Suppressor macrophage treated with lipopolysaccharide for 4 hours (primary cell): ENCODE measurements around the gene TMEM158.

Experiments used
- DNase-seq: peaks from one replicate; pipeline ENCODE4 v3.0.0-alpha.2; 2020

Gene TMEM158

GRCh38 chr3:45226206-45226915, at the start of gene TMEM158:
TMEM158 (minus strand) TSS chr3:45226287; CDS start chr3:45226027, 260 bp downstream.
- DNase-seq = peak; percentile 90

DNA sequence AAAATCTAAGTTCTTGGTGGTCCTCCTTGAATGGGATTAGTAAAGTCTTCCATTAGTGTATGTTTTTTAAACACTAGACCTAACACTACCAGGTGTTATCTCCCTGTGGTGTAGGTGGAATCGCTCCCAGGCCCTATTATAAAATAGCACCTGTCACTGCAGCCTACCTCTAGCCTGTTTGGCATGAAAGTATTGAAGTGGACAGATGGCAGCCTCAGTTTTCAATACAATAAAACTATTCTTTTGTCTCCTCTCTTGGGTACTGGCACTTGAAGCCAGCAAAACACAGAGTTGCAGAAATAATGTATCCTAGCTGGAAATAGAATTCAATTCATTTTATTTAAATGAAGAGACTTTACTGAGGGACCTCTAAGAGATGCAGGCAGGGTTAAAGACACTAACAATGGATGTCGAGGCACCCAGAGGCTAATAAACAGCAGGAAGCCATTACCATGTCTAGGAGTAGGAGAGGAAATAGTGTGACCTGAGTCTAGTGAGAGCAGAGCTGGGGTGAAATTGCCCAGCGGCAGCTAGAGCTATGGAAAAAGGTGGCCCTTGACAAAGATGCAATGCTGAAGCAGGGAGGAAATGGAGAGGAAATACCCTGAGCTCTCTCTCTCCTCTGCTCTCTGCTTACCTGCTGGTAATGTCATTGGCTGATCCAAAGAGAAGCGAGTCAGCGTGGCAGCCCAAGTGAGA, 49.1 kb upstream of the TMEM158 start:
- no peak for DNase-seq

DNA sequence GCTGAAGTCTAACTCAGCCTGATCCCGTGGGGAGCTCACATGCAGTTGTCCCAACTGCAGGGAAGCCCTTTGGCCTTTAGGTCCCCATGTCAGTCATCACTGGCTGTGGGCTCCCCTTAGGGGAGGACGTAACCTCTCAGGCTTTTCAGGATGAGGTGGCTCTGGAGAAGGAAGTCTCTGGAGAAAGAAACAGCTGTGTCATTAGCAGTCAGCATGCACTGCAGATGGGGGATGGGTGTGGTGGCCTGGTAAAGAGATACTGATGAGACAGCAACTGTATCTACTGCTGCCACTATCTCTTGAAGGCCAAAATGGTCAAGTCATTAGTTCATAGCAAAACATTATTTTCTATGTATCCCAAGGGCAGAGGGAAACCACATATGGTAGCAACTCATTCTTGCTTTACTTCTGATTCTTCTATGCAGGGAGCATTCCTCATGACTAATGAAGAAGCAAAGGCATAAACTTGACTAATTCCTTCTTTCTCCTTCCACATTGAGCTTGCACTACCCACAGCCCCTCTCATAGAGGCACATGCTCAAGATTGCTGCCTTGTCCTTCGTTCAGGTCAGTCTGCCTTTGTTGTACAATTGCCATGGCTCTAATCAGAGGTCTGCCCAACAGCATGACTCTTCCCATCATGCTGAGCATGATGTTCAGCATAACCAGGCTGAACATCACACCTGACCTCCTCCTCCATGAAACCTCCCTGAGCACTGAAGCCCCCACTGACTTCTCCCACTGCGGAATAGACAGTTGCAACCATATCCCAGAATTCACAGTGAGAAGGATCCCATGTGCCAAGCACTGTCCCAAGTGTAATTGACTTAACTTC, 47.8 kb upstream of the TMEM158 start:
- DNase-seq = peak; percentile 86

DNA sequence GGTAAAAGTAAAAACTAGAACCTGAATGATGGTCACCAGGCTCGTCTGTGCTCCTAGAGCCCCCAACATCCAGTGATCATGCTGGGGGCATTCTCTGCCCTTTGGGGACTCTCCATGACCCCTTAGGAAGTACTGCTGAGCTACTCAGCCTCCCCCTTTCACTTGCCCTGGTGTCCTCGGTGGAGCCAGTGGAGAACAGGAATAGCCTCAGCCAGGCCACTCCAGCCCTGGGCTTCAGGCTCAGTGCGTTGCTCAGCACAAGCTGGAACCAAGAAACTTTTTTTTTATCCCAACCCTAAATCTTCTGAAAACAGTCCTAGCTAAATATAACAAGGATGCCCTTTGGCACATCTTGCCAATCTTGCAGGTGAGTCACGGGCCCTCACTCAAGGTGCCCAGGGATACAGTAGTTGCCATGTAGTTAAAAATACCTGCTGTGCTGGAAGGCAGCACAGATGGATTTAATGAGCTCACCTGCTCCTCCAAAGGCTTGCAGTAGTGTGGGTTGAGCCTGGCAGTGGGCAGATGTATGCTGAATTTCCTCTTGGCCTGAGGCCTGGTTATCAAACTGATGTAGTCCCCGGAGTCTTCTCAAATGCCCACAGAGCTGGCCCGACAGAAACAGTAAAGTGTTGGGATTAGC, 46.9 kb upstream of the TMEM158 start:
- DNase-seq = no peak

GRCh38 chr3:45272032-45272810, 46.1 kb upstream of the TMEM158 start:
- no peak for DNase-seq

DNA sequence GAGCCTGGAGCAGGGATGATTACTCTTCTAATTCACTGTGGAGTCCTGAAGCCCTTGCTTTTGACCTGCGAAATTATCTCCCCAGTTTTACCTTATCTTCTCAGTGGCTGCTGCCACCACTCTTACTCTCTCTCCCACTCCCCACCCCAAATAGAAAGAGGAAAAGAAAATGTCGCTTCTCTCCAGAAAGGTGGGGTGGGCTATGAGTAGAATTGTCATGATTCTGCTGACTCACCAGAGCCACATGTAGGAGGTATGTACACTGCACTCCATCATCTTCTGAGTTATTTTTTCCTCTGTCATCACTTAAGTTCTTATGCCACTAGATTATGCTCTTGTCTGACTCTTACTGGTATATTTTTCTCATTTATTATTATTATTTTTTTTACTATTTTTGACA, 43.9 kb upstream of the TMEM158 start:
- DNase-seq = no peak

DNA sequence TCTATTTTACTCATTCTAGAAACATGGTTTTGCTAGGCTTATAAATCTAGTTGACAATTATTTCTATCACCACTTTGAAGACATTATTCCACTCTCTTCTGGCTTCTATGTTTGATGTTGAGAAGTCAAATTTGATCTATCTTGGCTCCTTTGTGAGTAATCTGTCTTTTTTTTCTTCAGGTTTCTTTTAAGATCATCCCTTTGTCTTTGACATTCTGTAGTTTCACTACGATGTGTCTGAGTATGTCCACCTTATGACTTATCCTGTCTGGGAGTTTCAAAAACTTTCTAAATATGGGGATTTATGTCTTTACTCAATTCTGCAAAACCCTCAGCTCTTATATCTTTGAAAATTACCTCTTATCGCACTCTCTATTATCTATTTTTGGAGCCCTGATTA, 41.0 kb upstream of the TMEM158 start:
- DNase-seq = no peak

GRCh38 chr3:45261333-45262110, 35.4 kb upstream of the TMEM158 start:
- no peak for DNase-seq

- peak; percentile 63 for DNase-seq
These were observed 33.0 kb upstream of the TMEM158 start for GRCh38 chr3:45259133-45259532.

- DNase-seq = peak; percentile 69
These were observed 32.2 kb upstream of the TMEM158 start for GRCh38 chr3:45258317-45258716.

DNA sequence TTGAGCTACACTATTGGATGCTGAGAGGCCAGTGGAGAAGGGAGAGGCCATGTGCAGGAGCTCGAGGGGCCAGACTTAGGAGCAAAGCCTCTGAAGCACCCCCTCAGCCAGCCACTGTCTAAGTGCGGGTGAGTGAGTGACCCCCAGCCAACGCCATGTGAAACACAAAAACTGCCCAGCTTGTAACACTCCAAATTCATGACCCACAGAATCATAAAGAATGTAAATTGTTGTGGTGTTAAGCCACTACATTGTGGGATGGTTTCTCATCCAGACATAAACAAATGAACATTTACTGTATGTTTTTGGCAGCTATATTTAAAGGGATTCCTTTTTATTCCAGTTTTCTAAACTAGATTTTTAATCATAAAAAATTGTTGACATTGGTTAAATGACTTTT, 27.2 kb upstream of the TMEM158 start:
- no peak for DNase-seq

DNA sequence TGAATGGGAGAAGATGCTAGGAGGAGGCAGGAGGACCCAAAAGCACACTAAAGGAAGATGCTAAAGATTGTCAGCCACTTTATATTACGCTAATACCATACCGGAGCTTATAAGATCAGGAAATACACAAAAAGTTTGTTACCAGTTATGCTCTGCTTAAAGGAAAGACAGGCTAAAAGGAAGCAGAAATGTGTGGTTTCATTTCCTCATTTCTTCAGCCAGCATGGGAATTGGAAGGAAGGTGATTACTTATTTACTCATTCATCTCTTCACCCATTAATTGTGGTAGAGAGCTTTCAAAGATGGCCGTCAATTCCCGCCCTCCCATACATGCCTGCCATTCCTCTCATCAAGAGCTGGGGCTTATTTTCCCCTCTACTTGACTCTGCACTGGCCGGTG, 26.7 kb upstream of the TMEM158 start:
- DNase-seq = peak; percentile 63

DNA sequence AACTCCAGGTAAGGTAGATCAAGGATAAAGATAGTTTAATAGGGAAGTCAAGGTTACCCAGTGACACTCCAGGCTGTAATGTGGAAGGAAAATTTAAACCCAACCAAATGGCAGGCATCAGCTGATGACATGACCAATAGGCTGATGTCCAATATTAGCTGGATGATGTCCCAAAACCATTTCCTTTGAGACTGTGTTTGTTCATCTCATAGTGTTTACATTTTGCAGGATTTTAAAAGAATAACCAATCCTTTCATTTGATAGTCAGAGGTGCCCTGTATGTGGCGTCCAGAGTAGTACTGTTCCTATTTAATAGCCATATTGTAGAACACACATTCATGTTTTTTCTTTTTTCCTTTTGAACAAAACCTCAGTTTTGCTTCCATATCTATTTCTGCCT, 23.3 kb upstream of the TMEM158 start:
- no peak for DNase-seq

DNA sequence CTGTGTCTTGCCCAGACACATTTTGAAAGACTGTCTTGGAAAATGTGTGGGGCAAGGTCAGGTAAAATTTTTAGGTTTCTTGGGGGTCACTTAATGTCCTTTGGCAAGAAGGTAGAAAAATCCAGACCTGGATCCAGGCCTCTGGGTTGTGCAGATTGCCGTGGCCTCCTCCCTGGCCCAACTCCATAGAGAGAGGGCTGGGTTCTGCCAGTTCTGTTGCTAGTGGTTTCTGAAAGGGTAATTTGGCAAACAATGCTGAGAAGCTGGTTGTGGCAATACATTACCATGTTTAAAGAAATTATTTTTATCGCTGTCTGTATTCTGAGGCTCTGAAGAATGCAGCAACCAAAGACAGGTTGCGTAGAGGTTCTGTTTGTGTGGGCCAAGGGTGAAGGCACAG, 20.2 kb upstream of the TMEM158 start:
- no peak for DNase-seq

DNA sequence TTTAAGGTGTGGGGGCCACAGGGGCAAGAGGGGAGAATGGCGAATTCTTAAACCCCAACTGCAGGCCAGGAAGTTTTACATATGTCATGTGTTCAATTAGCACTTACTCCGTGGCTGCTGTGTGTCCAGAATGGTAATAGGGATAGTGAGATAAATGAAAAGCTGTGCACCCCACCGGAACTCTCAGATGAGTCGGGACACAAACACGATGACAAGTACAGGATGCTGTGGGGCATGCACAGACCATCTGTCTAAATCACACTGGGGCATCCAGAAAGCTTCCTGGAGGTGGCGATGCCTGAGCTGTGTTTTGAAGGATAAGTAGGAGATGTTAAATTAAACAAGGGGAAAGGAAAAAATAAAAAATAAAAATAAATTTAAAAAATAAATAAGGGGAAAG, 18.3 kb upstream of the TMEM158 start:
- no peak for DNase-seq

DNA sequence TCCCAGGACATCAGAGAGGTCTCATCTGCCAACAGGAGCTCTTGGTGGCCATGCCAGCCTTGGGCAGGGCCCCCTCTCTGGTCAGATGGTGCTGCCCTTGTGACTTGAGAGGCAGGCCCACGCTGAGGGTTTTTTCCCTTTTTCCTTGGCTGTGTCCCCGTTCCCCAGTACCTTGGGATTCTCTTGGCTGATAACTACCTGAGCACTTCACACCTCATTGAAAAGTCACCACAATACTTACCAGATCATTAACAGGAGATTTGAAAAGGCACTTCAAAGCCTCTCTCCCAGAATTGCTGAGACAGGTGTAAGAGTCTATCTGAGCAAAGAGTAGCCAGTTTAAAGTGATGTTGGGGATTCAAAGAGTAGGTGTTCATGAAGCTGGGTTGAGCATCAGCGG, 15.1 kb upstream of the TMEM158 start:
- no peak for DNase-seq

DNA sequence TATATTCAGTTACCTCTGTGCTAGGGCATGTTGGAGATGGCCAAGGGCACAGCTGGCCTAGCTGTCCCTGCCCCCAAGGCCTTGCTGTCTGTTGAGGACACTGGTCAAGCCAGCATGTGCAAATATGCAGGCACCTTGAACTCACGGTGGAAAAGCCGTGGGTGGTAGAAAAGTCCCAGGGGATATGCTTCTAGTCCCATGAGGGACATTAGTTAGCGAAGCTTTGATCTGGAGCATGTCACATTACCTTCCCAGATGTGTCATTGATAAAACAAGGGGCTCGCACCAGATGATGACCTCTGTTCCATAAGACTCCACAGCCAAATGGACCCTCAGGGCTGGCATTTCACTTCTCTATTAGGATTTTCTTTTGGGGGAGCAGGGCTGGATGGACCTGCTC, 14.2 kb upstream of the TMEM158 start:
- DNase-seq = no peak

DNA sequence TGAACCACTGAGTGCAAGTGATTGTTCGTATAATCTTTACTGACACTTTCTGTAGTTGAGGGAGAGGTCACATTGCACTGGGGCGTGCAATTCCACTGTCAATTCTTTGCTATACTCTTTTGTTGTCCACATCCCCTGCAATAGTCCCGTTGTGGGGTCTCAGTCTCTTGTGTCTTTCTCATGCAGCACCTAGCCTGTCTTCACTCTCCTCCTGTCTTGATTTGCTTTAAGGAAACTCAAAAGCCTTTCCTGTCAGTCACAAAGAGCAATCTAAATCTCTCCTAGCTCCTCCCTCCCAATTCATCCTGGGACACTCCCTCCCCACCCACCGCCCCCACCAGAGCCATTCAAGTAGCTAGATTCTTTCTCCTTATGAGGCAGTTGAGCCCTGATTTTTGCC, 13.2 kb upstream of the TMEM158 start:
- DNase-seq = no peak

DNA sequence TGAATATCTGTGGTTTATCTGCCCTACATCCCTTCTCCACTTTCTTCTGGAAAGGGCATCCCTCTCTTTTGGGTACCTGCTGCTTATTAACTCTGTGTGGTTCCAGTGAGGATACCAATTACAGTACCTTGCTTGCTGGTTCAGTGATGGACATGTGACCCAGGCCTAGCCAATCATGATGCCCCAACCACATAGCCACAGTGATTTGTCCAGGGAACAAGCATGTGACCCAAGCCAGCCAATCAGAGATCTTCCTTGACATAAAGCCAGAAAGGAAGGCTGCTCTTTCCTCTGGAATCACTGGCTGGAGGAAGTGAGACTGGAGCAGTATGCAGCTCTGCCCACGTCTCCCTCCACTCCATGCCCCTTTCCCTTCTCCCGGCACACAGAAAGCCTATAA, 10.9 kb upstream of the TMEM158 start:
- DNase-seq = no peak

- no peak for DNase-seq
These were observed 9.3 kb upstream of the TMEM158 start for GRCh38 chr3:45235409-45235808.

DNA sequence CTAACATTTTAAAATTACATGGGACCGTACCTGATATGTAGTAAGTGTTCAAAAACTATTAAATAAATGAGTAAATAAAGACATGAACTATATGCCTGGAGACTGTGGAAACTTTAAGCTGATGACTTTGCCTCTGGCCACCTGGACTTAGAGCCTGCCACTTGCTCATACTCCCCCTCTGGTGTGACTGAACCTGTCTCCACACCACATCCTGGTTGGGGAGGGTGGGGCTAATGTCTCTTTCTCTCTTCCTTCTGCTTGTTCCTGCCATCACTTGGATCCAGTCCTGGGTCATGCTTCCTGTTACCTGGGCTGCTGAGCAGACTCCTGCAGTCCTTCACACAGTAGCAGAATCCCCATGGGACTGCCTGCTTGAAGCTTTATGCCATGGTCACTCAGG, 8.2 kb upstream of the TMEM158 start:
- no peak for DNase-seq

- DNase-seq = no peak
These were observed 6.4 kb upstream of the TMEM158 start for GRCh38 chr3:45232521-45232920.
